Measurements from ENCODE around the gene PCDHA2.

The PCDHA2 gene

DNA sequence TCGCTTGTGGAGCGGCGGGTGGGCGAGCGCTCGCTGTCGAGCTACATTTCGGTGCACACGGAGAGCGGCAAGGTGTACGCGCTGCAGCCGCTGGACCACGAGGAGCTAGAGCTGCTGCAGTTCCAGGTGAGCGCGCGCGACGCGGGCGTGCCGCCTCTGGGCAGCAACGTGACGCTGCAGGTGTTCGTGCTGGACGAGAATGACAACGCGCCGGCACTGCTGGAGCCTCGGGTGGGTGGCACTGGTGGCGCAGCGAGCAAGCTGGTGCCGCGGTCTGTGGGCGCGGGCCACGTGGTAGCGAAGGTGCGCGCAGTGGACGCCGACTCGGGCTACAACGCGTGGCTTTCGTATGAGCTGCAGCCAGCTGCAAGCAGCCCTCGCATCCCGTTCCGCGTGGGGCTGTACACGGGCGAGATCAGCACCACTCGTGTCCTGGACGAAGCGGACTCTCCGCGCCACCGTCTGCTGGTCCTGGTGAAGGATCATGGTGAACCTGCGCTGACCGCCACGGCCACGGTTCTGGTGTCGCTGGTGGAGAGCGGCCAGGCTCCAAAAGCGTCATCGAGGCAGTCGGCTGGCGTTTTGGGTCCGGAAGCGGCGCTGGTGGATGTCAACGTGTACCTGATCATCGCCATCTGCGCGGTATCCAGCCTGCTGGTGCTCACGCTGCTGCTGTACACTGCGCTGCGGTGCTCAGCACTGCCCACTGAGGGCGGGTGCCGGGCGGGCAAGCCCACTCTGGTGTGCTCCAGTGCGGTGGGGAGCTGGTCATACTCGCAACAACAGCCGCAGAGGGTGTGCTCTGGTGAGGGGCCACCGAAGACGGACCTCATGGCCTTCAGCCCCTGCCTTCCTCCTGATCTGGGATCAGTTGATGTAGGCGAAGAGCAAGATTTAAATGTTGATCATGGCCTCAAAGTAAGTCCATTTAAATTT is 48.4 kb downstream of the PCDHA2 start:
- Histone ChIP-seq H2AK5ac (ENCODE audit: low read depth, low read length) (no peak overlapping the region), H3K79me1 (ENCODE audit: low read depth, low read length) (no peaks in the 10 kb centered on the region), H2BK15ac (ENCODE audit: low read length) (no peak overlapping the region), H3K27me3 (ENCODE audit: control insufficient read depth in 3 of 3, insufficient read depth in 3 of 3, low read depth in 1 of 3, low read length in 3 of 3) (no peaks in the 10 kb centered on the region), H3K4me3 (ENCODE audit: low read length in 2 of 2) (no peak overlapping the region), H3K23ac (ENCODE audit: low read depth, low read length, poor library complexity) (no peak overlapping the region), H3K9ac (ENCODE audit: low read depth, low read length, poor library complexity) (no peak overlapping the region), H2BK120ac (ENCODE audit: low read depth, low read length) (no peak overlapping the region), H3K18ac (ENCODE audit: low read length) (no peak overlapping the region), H4K91ac (ENCODE audit: low read depth, low read length, poor library complexity) (no peak overlapping the region), H2AFZ (ENCODE audit: low read length) (no peak overlapping the region), H3K9me3 (replicated peaks in 1 of 2; ENCODE audit: control insufficient read depth in 2 of 2, insufficient read depth in 1 of 2, low read depth in 1 of 2, low read length in 2 of 2) (peaks cover 2 to 52% of the 10 kb centered on the region in 2 donors), H3K14ac (ENCODE audit: low read length) (no peak overlapping the region), H3K4me1 (ENCODE audit: control insufficient read depth in 2 of 2, insufficient read depth in 1 of 2, low read depth in 1 of 2, low read length in 2 of 2) (no peaks in the 10 kb centered on the region), H3K27ac (replicated peaks; ENCODE audit: low read length) (no peak overlapping the region), H3K4me2 (ENCODE audit: insufficient read depth, low read length, poor library complexity, severe bottlenecking) (no peak overlapping the region), H2BK5ac (ENCODE audit: low read length) (no peak overlapping the region), H2BK12ac (ENCODE audit: low read length) (no peak overlapping the region), H3K4ac (ENCODE audit: low read length) (no peak overlapping the region), H3K36me3 (replicated peaks in 1 of 2; ENCODE audit: control insufficient read depth in 2 of 2, insufficient read depth in 2 of 2, low read length in 2 of 2) (peaks cover 0 to 15% of the 10 kb centered on the region in 2 donors), H4K8ac (ENCODE audit: low read depth, low read length) (no peak overlapping the region)
- WGBS, 2 donors (ENCODE audit: extremely low coverage in 2 of 2, insufficient read length in 2 of 2, insufficient replicate concordance in 1 of 2), result no CpG with 5 or more reads among the region's 87 CpGs
- DNase-seq (ENCODE audit: low spot score), result no peak
